HEK293T (cell line): ENCODE data around the gene TIGD7.

ENCODE experiments used
- ARNT ChIP-seq: fragments of 450-650 bp; IDR thresholded peaks from 2 replicates; pipeline ENCODE4 v1.6.1; 2017; ENCODE audit warnings: mild to moderate bottlenecking
- BHLHE40 ChIP-seq: fragments of 450-650 bp; IDR thresholded peaks from 2 replicates; pipeline ENCODE4 v1.6.1; 2016; ENCODE audit warnings: mild to moderate bottlenecking, moderate library complexity, borderline replicate concordance
- FOXA1 ChIP-seq: fragments of 450-650 bp; IDR thresholded peaks from 2 replicates; pipeline ENCODE4 v1.6.1; 2016; ENCODE audit warnings: mild to moderate bottlenecking
- FOXK2 ChIP-seq: fragments of 450-650 bp; IDR thresholded peaks from 2 replicates; pipeline ENCODE4 v1.6.1; 2016; ENCODE audit warnings: mild to moderate bottlenecking
- FOXM1 ChIP-seq: fragments of 450-650 bp; IDR thresholded peaks from 2 replicates; pipeline ENCODE4 v1.6.1; 2017; ENCODE audit warnings: mild to moderate bottlenecking, borderline replicate concordance
- L3MBTL2 ChIP-seq: fragments of 450-650 bp; conservative IDR thresholded peaks from 2 replicates; pipeline ENCODE4 v1.6.1; 2016; ENCODE audit warnings: mild to moderate bottlenecking
- NFRKB ChIP-seq: fragments of 450-650 bp; IDR thresholded peaks from 2 replicates; pipeline ENCODE4 v1.6.1; 2016; ENCODE audit warnings: mild to moderate bottlenecking, moderate library complexity
- SUZ12 ChIP-seq: fragments of 450-650 bp; IDR thresholded peaks from 2 replicates; pipeline ENCODE4 v1.6.1; 2016; ENCODE audit warnings: mild to moderate bottlenecking
- TARDBP ChIP-seq: fragments of 450-650 bp; IDR thresholded peaks from 2 replicates; pipeline ENCODE4 v1.6.1; 2016
- ZNF384 ChIP-seq: fragments of 450-650 bp; IDR thresholded peaks from 2 replicates; pipeline ENCODE4 v1.6.1; 2016

DNA sequence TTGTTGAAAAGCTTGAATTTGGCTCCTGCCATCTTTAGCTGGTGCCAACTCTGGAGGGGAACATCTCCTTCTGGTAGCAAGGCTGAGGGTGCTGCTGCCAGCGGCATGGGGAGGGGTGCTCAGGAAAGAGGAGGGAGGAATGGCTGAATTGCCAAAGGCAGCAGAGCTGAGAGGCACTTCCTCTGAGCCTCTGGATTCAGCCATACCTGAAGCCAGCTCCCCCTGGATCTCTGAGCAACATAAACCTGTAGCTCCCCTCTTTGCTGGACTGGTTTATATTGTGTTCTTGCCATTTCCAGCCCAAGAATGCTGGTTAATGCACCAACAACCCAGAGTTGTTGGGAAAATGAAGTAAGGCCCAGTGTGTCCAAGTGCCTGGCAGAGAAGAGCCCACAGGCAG lies 56.2 kb downstream of the TIGD7 start:
- TF ChIP-seq ARNT (no peak), TARDBP (no peak), L3MBTL2 (no peak), FOXM1 (no peak), SUZ12 (no peak), NFRKB (no peak), BHLHE40 (no peak), FOXK2 (no peak), ZNF384 (no peak), FOXA1 (no peak)
